ENCODE measurements around the gene RGPD8. TPM values are rescaled to one million over a fixed set of nuclear protein-coding genes. Genes with fewer than 3 reads are reported as not detected.
A peak's percentile ranks its signal among the peaks of the same experiment; 100 is the strongest.
"Not testable (repeated sequence)": the region's sequence is repeated elsewhere in the genome, so short reads cannot be mapped to it uniquely, and the experiment has no call there.

The RGPD8 gene
- total RNA-seq, 1 donor from 2014 or later: 6.1 TPM

- H3K36me3 ChIP-seq (ENCODE audit: control insufficient read depth, insufficient read depth, low read length); DNase-seq (ENCODE audit: low read depth); FAIRE-seq; H3K27me3 ChIP-seq (ENCODE audit: control insufficient read depth, insufficient read depth, low read length); H3K4me3 ChIP-seq (ENCODE audit: low read depth, low read length): not testable (repeated sequence)
These were observed 80.4 kb downstream of the RGPD8 start for GRCh38 chr2:112352809-112353603.

GRCh38 chr2:112352292-112352691 is 81.2 kb downstream of the RGPD8 start:
- H3K36me3 ChIP-seq (ENCODE audit: control insufficient read depth, insufficient read depth, low read length); FAIRE-seq; H3K27me3 ChIP-seq (ENCODE audit: control insufficient read depth, insufficient read depth, low read length); H3K4me3 ChIP-seq (ENCODE audit: low read depth, low read length); DNase-seq (ENCODE audit: low read depth): not testable (repeated sequence)

GRCh38 chr2:112345030-112346027 is 88.1 kb downstream of the RGPD8 start:
- FAIRE-seq (no peak), DNase-seq (ENCODE audit: low read depth) (no peak)
- no peak for TF ChIP-seq CTCF (IDR thresholded peaks at IDR 0.05; ENCODE audit: insufficient read depth, low read length, severe bottlenecking)
- no peaks in the 10 kb centered on the region for H3K27me3 ChIP-seq (ENCODE audit: control insufficient read depth, insufficient read depth, low read length)
- H3K4me3 ChIP-seq (ENCODE audit: low read depth, low read length): no peak overlapping the region
- H3K36me3 ChIP-seq (ENCODE audit: control insufficient read depth, insufficient read depth, low read length): no peaks in the 10 kb centered on the region

- DNase-seq (ENCODE audit: low read depth) (no peak), FAIRE-seq (no peak)
- Histone ChIP-seq H3K36me3 (ENCODE audit: control insufficient read depth, insufficient read depth, low read length) (no peaks in the 10 kb centered on the region), H3K4me3 (ENCODE audit: low read depth, low read length) (no peak overlapping the region), H3K27me3 (ENCODE audit: control insufficient read depth, insufficient read depth, low read length) (no peaks in the 10 kb centered on the region)
- TF ChIP-seq CTCF (IDR thresholded peaks at IDR 0.05; ENCODE audit: insufficient read depth, low read length, severe bottlenecking): no peak
These were observed 89.4 kb downstream of the RGPD8 start for GRCh38 chr2:112343827-112344585.

GRCh38 chr2:112342067-112342550 is 91.3 kb downstream of the RGPD8 start:
- TF ChIP-seq CTCF (IDR thresholded peaks at IDR 0.05; ENCODE audit: insufficient read depth, low read length, severe bottlenecking): no peak
- no peak for FAIRE-seq
- Histone ChIP-seq H3K36me3 (ENCODE audit: control insufficient read depth, insufficient read depth, low read length) (no peaks in the 10 kb centered on the region), H3K27me3 (ENCODE audit: control insufficient read depth, insufficient read depth, low read length) (no peaks in the 10 kb centered on the region), H3K4me3 (ENCODE audit: low read depth, low read length) (no peak overlapping the region)
- peak; percentile 46 for DNase-seq (ENCODE audit: low read depth)

GRCh38 chr2:112340475-112341267 is 92.8 kb downstream of the RGPD8 start:
- no peak for TF ChIP-seq CTCF (IDR thresholded peaks at IDR 0.05; ENCODE audit: insufficient read depth, low read length, severe bottlenecking)
- FAIRE-seq (no peak), DNase-seq (ENCODE audit: low read depth) (peak; percentile 89)
- Histone ChIP-seq H3K27me3 (ENCODE audit: control insufficient read depth, insufficient read depth, low read length) (no peaks in the 10 kb centered on the region), H3K4me3 (ENCODE audit: low read depth, low read length) (no peak overlapping the region), H3K36me3 (ENCODE audit: control insufficient read depth, insufficient read depth, low read length) (no peaks in the 10 kb centered on the region)

Data from bronchial epithelial cell (primary cell).